GM19238 (cell line): ENCODE measurements around the gene LDLRAD4.
A peak's percentile ranks its signal among the peaks of the same experiment; 100 is the strongest.
"Not testable (repeated sequence)": the region's sequence is repeated elsewhere in the genome, so short reads cannot be mapped to it uniquely, and the experiment has no call there.

Experiments used
- DNase-seq: peaks from one replicate; pipeline ENCODE4 v3.0.0; 2011; ENCODE audit warnings: low spot score; ENCODE audit not compliant: insufficient read length

LDLRAD4 gene

GRCh38 chr18:13482618-13482945, 264.0 kb downstream of the LDLRAD4 start:
- DNase-seq: no peak

- DNase-seq: no peak
Observed at GRCh38 chr18:13483316-13484270, 265.0 kb downstream of the LDLRAD4 start.

DNA sequence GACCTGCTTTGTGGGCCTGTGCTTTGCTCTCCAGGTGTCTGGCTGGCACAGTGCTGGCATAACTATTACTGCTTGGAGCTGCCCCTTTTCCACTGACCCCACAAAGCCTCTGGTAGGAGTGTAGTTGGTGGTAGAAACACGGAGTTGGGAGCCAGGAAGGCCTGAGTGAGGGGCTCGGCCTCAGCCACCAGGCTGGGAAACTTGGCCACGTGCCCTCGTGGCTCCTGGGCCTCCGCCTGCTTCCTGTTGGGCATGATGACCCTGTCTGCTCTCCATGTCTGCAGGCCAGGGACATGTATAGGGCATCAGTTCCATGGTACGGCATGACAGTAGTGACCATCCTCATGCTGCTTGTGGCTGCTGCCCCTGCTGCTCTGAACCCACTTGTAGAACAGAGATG, 266.6 kb downstream of the LDLRAD4 start:
- no peak for DNase-seq

DNA sequence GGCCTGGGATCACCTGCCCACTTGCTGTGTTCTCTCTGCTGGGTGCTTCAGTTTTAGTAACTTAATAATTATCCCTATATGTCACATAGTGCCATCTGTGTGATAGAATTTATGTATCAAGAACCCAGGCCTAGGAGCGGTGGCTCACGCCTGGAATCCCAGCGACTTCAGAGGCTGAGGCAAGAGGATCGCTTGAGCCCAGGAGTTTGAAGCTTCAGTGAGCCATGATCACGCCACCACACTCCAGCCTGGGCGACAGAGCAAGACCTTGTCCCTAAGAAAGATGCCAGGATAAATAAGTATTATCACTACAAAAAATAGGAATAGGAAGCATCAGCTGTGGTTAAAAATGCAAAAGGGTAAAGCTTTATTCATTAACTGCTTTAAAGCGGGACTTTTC, 267.0 kb downstream of the LDLRAD4 start:
- DNase-seq: no peak

DNA sequence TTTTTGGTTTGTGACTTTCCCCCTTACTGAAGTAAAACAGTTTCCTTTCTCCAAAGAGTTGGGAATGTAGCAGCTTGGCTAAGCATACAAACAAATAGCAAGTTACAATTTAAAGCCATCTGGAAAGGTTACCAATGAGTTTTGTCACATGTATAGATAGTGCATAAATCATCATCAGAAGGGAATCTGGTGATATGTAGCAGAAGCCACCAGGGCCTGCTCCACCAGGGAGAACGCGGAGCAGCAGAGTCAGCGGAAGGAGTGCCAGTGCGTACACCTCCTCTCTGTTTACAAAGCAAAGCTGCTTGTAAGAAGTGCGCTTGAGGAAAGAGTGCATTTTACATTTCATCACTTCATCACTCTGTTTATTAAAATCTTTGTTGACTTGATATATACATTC, 267.7 kb downstream of the LDLRAD4 start:
- no peak for DNase-seq

DNA sequence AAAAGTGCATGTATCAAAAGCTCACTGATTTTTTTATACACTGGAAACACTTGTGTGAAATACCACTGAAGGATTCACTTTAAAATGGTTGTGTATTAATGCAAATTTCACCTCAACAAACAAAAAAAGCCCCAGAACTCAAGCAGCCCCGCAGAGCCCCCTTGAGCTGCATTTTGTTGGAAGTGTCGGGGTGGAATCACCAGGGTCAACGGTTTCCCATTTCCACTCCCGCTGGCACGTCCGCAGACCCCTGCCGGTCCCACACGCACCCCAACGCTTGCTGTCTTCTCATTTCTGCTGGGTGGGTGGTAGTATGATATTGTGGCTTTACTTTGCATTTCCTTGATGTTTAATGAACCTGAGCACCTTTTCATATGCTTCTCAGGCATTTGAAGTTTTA, 268.1 kb downstream of the LDLRAD4 start:
- no peak for DNase-seq

- no peak for DNase-seq
Observed at GRCh38 chr18:13487237-13487636, 268.7 kb downstream of the LDLRAD4 start.

GRCh38 chr18:13488281-13488929, 269.8 kb downstream of the LDLRAD4 start:
- DNase-seq: no peak

GRCh38 chr18:13489303-13489702, 270.7 kb downstream of the LDLRAD4 start:
- not testable (repeated sequence) for DNase-seq

- DNase-seq: no peak
Observed at GRCh38 chr18:13491138-13491537, 272.6 kb downstream of the LDLRAD4 start.

DNA sequence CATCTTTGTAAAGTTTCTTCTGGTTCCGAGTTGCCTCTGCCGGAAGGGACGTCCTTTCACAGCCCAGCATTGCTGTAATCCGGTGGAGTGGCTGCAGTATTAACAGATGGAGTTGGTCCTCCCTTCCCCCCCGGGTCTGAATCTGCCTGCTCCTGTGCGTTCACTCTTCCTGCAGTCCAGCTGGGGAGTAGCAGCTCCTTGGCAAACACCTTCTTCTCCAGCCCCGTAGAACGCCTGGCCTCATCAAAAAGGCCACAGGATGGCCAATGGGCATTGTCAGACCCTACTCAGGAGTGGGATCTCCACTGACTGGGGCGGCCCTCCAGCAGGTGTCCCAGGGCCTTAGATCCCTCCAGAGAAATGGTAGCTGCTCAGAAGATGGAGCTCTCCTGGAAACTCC, 273.8 kb downstream of the LDLRAD4 start:
- no peak for DNase-seq

- DNase-seq: no peak
Observed at GRCh38 chr18:13493079-13493478, 274.5 kb downstream of the LDLRAD4 start.

- no peak for DNase-seq
Observed at GRCh38 chr18:13493725-13494124, 275.2 kb downstream of the LDLRAD4 start.

DNA sequence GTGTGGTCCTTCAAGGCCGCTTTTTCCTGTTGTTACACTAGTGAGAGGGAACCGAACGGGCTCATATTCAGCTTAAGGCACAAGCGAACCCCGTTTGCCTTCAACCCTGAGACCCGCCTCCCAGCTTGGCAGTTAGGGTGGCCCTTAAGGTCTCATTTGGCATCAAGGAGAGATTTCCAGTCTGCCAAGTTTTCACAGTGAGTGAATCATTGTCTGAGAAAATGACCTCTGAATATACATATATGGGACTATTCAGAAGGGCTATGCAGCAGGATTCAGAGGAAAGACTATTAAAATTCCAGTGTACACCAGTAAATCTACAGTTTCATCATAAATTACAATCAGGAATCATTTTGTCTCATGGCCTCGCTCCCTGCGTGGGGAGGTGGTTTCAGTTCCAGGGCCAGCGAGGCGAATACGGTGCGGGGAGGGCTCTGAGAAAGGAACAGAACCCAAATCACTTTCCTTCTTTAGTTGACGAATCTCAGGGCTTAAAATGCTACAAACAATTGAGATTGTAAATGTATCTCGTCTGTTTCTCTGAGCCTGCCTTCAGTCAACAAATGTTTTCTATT, 276.4 kb downstream of the LDLRAD4 start:
- DNase-seq: no peak

DNA sequence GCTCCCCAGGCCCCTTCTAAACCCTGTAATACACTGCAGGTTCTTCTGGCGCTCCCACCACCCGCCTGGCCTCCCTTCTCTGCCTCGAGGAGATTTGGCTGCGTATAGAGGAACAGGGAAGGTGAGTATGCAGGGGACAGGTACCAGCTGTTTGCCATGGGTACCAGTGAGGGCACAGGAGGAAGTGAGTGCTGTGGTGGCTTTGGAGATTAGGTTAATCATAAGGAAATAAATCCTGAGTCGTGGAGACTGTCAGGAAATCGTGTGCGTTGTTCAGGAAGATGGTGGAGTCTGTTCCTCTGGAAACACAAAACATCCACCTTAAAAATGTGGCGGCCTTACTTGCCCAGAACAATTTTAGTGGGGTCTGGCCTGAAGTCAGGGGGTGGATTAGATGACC, 277.4 kb downstream of the LDLRAD4 start:
- DNase-seq: no peak

GRCh38 chr18:13496691-13497281, 278.2 kb downstream of the LDLRAD4 start:
- no peak for DNase-seq

DNA sequence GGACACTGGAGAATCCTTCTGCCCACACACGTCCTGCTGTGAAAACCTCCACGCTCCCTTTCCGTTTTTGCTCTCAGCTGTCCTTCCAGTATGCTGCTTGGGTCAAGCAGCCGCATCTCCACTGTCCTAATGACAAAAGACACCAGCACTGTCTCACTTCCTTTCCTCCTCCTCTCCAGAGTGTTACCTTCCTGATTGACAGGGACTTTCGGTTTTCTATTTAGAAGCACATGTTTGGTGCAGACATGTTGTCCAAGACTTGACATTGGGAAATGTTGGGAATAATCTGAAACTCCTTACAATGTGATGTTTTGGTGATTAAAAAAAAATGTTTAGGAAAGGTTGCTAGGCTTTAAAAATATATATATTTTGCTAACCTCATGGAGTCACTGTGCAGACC, 281.2 kb downstream of the LDLRAD4 start:
- no peak for DNase-seq

- no peak for DNase-seq
Observed at GRCh38 chr18:13500227-13500865, 281.8 kb downstream of the LDLRAD4 start.

GRCh38 chr18:13500869-13501542, 282.4 kb downstream of the LDLRAD4 start:
- no peak for DNase-seq

DNA sequence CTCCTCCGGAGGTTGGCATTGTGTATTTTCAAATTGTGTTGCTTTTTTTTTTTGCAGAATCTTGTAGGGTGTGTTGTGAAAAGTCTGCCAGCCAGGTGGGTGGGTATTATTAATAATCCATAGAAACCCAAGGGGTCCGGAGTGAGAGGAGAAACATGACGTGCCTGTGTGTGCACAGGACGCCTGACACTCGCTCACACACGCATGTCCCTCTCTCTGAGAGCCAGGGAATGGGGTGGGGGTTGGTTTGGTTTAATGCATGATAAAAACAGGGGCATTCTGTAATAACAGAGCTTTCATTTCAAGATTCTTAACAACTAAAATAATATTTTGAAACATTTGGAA, 283.0 kb downstream of the LDLRAD4 start:
- no peak for DNase-seq

GRCh38 chr18:13501891-13502290, 283.3 kb downstream of the LDLRAD4 start:
- DNase-seq: peak; percentile 39
